ENCODE data around the gene CDSN. TPM values are rescaled to one million over a fixed set of nuclear protein-coding genes. Genes with fewer than 3 reads are reported as not detected.

CDSN gene
- total and polyA plus RNA-seq, 2 of the 8 experiments (the other 6 are each of a cell fraction or from before 2014, with no cell fraction given), result not detected

DNA sequence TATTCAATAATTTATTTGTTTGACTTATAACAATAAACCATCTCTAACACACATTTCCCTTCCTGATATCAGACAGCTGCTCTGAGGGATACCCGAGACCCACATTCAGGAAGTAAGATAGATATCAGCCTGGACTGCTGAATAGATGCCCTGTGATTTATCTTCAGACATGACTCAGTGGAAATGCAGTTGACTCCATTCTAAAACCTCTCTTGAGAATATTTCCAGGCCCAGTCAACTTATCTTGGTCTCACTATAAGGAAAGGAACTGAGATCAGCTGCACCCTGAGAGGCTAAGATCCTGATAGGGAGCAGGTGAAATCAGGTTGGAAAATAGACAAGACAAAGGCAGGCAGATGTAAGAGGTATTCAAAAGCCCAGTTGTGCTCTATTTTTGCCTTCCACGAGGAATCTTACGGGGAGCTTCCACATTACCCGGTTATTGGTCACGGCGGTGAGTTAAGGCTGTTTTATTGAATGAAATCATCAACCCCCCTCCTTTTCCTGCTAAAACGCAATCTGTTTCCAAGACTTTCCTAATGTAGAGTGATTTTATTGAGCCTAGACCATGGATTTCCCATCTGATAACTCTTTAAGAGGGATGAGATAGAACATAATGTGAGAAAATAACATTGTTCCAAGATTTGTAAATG is 33.3 kb downstream of the CDSN start:
- Histone ChIP-seq H3K9me3 (ENCODE audit: insufficient read depth in 2 of 2, low read depth in 1 of 2, low read length in 1 of 2) (no peaks in the 10 kb centered on the region), H3K79me1 (ENCODE audit: low read depth, low read length) (no peaks in the 10 kb centered on the region), H2BK5ac (ENCODE audit: low read depth, low read length) (no peak overlapping the region), H2BK120ac (replicated peaks; ENCODE audit: low read depth, low read length) (no peak overlapping the region), H3K23me2 (ENCODE audit: low read depth, low read length) (no peaks in the 10 kb centered on the region), H2AFZ (ENCODE audit: low read length) (0 out of 2 replicates have a peak overlapping the region, but pooled peaks have one; percentile 61), H3K4me2 (ENCODE audit: insufficient read depth in 1 of 2, low read depth in 2 of 2, low read length in 2 of 2) (no peak overlapping the region), H3K79me2 (ENCODE audit: control insufficient read depth in 1 of 2, insufficient read depth in 2 of 2, low read length in 2 of 2) (no peaks in the 10 kb centered on the region), H4K20me1 (replicated peaks in 1 of 2; ENCODE audit: control insufficient read depth in 1 of 2, insufficient read depth in 2 of 2, low read length in 2 of 2) (no peaks in the 10 kb centered on the region), H3K18ac (ENCODE audit: extremely low read depth, low read length) (no peak overlapping the region), H3K4me3 (ENCODE audit: extremely low read depth in 1 of 4, insufficient read depth in 2 of 4, low read depth in 3 of 4, low read length in 4 of 4) (no peak overlapping the region), H3K14ac (ENCODE audit: insufficient read length) (no peak overlapping the region), H3K27me3 (replicated peaks in 1 of 4; ENCODE audit: control insufficient read depth in 3 of 4, extremely low read depth in 1 of 4, insufficient read depth in 3 of 4, low read length in 3 of 4) (no peaks in the 10 kb centered on the region), H2BK12ac (ENCODE audit: low read depth, low read length) (no peak overlapping the region), H2AK5ac (ENCODE audit: low read depth, low read length) (no peak overlapping the region), H3K23ac (ENCODE audit: insufficient read length) (no peak overlapping the region), H2BK20ac (ENCODE audit: low read length) (no peak overlapping the region), H4K8ac (ENCODE audit: extremely low read depth, insufficient read depth, low read length) (no peak overlapping the region), H3K27ac (ENCODE audit: low read depth, low read length) (no peak overlapping the region), H3K56ac (replicated peaks; ENCODE audit: insufficient read length, low read depth, low read length) (no peak overlapping the region), H3K4me1 (replicated peaks in 1 of 4; ENCODE audit: control insufficient read depth in 3 of 4, insufficient read depth in 4 of 4, low read length in 3 of 4) (no peaks in the 10 kb centered on the region; a peak in 1 of 7 replicates), H3K36me3 (ENCODE audit: control insufficient read depth in 2 of 4, insufficient read depth in 4 of 4, low read length in 3 of 4) (no peaks in the 10 kb centered on the region), H3K9ac (replicated peaks in 1 of 4; ENCODE audit: extremely low read depth in 1 of 4, low read depth in 3 of 4, low read length in 3 of 4) (no peak overlapping the region), H4K91ac (replicated peaks; ENCODE audit: insufficient read length, low read length) (no peak overlapping the region), H3K4ac (replicated peaks; ENCODE audit: insufficient read length, low read depth, low read length) (no peak overlapping the region), H4K5ac (ENCODE audit: insufficient read length, low read depth, low read length) (no peak overlapping the region), H2BK15ac (ENCODE audit: low read length) (no peak overlapping the region)
- TF ChIP-seq, protein P1, sequence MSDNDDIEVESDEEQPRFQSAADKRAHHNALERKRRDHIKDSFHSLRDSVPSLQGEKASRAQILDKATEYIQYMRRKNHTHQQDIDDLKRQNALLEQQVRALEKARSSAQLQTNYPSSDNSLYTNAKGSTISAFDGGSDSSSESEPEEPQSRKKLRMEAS (IDR thresholded peaks at IDR 0.05), result no peak
- TF ChIP-seq SP4 (IDR thresholded peaks at IDR 0.05; ENCODE audit: low read length) (no peak), SIN3A (conservative IDR thresholded peaks at IDR 0.05 in 1 of 2, IDR thresholded peaks at IDR 0.05 in 1 of 2; ENCODE audit: low read depth in 1 of 2, low read length in 2 of 2) (no peak)
- TF ChIP-seq, protein P2, sequence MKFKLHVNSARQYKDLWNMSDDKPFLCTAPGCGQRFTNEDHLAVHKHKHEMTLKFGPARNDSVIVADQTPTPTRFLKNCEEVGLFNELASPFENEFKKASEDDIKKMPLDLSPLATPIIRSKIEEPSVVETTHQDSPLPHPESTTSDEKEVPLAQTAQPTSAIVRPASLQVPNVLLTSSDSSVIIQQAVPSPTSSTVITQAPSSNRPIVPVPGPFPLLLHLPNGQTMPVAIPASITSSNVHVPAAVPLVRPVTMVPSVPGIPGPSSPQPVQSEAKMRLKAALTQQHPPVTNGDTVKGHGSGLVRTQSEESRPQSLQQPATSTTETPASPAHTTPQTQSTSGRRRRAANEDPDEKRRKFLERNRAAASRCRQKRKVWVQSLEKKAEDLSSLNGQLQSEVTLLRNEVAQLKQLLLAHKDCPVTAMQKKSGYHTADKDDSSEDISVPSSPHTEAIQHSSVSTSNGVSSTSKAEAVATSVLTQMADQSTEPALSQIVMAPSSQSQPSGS (IDR thresholded peaks at IDR 0.05; ENCODE audit: low read length), result no peak
- CTCF ChIA-PET (ENCODE audit: partially characterized antibody), result interaction anchor here (0.6 to 13.3 kb wide), 66 partner anchors 9 to 529 kb away, joined by 3 to 285 read pairs (median 4); partner anchors contain the start of genes MUC21, MUCL3, PRR3 and PSORS1C1
- 86% methylated on average over 7 of the region's 7 CpGs; no CpG with 5 or more reads in 1 of the 2 experiments for WGBS, 2 experiments (ENCODE audit: extremely low coverage in 1 of 2, insufficient coverage in 1 of 2, insufficient read length in 1 of 2, insufficient replicate concordance in 2 of 2, low coverage in 1 of 2, low lambda C conversion rate in 2 of 2, missing lambda C conversion rate in 1 of 2)
- DNase-seq (ENCODE audit: low read depth in 1 of 2, low spot score in 2 of 2) (no peak), FAIRE-seq (no peak)
- POLR2A ChIA-PET (ENCODE audit: partially characterized antibody), result interaction anchor here (0.6 to 1.9 kb wide), 6 partner anchors 76 to 488 kb away, joined by 3 to 6 read pairs (median 3); partner anchors contain the start of gene TUBB

All from H1 (cell line).